AG08395 (cell line): ENCODE data around the gene SUN1.
"Not testable (repeated sequence)": the region's sequence is repeated elsewhere in the genome, so short reads cannot be mapped to it uniquely, and the experiment has no call there.

Experiments used
- DNase-seq: peaks from one replicate; pipeline ENCODE4 v3.0.0; 2012; ENCODE audit warnings: mixed read lengths, low spot score

Gene SUN1

DNA sequence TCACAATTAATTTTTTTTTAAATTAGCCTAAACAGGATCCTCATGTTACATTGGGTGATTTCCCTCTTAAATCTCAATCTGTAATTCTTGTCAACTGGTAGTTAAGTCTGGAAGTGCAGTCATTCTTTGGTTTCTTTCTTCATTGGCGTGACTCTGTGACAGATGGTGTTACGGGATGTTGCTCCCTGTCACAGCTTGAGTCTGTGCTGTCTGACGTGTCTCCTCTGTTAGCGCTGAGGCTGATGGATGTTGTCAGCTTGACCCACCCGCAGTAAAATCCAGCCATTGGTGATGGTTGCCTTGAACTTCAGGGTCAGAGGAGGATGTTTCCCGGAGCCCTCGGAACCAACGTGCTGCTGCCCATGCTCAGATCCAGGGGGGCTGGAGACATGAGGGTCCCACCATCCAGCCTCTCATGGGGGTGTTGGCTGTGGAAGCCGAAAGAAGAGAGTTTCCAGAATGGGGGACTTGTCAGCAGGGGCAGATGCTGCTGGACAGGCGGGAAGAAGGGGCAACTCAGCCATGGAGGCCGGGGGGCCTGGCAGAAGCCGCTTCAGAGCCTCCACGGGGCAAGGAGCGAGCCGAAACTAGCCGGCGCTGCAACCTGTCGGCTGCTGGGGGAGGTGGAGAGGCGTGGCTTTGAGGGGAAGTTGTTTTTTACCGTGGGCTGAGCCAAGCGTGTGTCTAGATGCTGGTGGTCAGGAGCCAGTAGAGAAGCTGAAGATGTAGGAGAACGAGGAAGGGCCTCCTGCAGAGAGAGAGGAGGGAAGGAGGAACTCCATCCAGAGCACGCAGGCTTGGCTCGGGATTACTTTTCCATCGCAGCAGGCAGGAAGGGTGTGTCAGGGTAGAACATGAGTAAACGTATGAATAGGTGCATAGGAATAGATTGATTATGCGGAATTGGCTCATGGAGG lies 3.5 kb downstream of the SUN1 start:
- no peak for DNase-seq

GRCh38 chr7:836429-836828 lies 4.2 kb downstream of the SUN1 start:
- DNase-seq: peak; percentile 49

GRCh38 chr7:837001-837400 lies 4.7 kb downstream of the SUN1 start:
- no peak for DNase-seq

DNA sequence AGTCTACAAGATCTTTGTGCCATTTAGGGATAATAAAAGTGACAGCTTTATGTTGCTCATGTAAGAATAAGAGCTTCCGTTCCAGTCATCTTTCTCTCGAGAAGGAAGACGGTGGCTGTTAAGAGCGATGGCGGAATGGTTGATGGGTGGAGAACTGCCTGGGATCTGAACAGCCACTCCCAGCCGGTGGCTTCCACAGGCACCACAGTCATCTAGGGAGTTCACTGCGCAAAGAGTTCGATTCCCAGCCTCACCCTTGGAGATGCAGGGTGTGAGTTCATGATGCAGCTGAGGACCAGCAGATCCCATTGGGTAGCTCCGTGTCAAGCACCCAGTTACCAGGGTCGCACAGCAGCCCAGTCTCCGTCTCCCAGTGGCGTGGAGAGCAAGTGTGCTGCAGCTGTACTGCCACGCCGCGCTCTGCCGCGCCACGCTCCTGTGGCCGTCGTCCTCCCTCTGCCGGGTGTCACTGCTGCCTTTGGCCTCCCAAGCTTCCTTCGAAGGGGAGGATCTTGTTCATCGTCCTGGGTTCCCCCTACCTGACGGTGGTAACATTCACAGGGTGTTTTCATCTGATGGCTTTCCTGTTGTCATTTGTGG lies 7.8 kb downstream of the SUN1 start:
- DNase-seq: no peak

- DNase-seq: no peak
Measured at GRCh38 chr7:841943-842342, 9.7 kb downstream of the SUN1 start.

DNA sequence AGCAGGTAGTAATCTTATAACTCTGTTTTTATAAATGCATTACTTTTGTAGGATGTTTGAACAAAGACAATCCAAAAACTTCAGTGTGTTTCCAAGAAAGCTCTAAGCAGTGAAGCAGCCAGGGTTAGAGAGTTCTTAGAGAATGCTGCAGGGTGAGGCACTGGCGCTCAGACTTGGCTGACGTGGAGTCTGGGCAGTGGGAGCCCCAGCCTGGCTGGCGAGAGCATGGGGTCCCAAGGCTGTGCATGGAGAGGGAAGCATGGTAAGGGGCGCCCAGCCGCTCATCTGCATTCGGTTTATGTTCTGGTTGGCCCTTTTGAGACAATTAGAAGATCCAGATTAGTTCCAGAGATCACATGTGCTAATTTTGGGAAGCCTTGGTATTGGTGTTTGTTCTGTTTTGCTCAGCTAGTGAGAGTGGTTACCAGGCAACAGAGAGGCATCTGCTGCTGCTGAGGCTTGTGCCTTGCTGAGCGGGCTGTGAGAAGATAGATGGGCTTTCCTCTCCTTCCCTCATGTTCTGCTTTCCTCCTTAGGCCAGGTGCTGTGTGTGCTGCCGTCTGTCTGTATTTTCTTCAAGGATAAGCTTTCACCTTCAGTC lies 10.3 kb downstream of the SUN1 start:
- peak; percentile 25 for DNase-seq

- DNase-seq: no peak
Measured at GRCh38 chr7:843230-843629, 11.0 kb downstream of the SUN1 start.

DNA sequence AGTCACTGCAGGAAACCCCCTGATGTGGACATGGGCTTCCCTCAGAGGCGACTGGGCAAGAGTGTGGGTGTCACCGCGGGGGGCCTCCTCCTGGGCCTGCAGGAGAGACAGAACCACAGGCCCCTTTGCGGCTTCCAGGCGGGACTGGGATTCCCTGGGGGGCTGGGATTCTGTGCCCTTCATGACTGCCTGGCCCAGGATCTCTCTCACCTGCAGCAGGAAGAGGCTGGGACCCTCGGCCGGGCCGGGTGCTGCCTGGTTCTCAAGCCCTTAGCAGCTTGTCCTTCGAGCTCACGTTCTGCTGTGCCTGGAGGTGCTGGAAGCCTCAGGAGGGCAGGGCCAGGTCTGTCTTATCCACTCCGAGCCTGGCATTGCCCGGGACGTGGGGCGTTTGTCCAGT lies 11.8 kb downstream of the SUN1 start:
- DNase-seq: no peak

- no peak for DNase-seq
Measured at GRCh38 chr7:844514-844913, 12.2 kb downstream of the SUN1 start.

GRCh38 chr7:845091-845490 lies 12.8 kb downstream of the SUN1 start:
- no peak for DNase-seq

- no peak for DNase-seq
Measured at GRCh38 chr7:845731-846130, 13.5 kb downstream of the SUN1 start.

GRCh38 chr7:846958-847650 lies 14.8 kb downstream of the SUN1 start:
- DNase-seq: not testable (repeated sequence)

- DNase-seq: not testable (repeated sequence)
Measured at GRCh38 chr7:847728-848127, 15.5 kb downstream of the SUN1 start.

DNA sequence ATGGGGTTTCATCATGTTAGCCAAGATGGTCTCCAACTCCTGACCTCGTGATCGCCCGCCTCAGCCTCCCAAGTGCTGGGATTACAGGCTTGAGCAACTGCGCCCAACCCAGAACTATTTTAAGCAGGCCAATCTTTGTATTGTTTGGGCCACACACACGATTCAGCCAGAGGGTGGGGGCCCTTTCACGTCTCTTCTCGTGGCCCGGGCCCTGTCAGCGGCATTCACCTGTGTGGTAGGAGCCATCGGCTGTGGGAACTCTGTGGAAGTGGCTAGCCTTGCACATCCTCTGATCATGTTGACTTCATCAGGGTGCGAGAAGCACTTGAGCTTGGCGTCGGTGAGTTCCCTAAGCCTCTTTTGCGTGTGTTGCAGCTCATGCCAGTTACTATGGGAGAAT lies 16.9 kb downstream of the SUN1 start:
- DNase-seq: no peak

DNA sequence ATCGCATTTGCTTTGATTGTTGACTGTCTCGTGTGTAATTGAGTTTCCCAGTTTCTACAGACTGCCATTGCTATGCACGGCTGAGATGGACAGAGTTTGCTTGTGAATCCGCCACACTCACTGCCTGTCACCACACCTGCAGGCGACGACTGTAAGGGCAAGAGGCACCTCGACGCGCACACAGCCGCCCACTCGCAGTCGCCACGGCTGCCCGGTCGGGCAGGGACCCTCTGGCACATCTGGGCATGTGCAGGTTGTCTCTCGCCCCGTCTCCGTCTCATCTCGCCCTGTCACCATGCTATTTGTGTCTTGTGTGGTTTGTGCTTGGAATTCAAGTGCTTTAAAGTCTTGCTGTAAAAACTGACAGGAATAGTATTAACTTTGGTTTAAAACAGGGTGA lies 17.5 kb downstream of the SUN1 start:
- no peak for DNase-seq

DNA sequence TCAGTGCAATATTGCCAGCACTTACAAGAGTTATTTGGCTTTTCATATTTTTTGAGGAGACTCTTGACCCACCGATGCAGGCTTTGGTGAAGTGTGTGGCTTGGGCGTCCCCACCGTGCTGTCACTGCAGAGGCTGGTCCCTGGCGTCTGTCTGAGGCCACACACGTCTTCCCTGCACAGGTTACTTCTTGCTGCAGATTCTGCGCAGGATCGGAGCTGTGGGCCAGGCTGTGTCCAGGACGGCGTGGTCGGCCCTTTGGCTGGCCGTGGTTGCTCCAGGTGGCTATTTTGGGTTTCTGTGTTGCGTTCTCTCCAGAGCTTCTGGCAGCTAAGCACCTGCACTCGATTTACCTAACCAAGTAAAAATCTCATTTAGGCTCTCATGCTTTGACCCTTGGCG lies 18.9 kb downstream of the SUN1 start:
- DNase-seq: no peak

DNA sequence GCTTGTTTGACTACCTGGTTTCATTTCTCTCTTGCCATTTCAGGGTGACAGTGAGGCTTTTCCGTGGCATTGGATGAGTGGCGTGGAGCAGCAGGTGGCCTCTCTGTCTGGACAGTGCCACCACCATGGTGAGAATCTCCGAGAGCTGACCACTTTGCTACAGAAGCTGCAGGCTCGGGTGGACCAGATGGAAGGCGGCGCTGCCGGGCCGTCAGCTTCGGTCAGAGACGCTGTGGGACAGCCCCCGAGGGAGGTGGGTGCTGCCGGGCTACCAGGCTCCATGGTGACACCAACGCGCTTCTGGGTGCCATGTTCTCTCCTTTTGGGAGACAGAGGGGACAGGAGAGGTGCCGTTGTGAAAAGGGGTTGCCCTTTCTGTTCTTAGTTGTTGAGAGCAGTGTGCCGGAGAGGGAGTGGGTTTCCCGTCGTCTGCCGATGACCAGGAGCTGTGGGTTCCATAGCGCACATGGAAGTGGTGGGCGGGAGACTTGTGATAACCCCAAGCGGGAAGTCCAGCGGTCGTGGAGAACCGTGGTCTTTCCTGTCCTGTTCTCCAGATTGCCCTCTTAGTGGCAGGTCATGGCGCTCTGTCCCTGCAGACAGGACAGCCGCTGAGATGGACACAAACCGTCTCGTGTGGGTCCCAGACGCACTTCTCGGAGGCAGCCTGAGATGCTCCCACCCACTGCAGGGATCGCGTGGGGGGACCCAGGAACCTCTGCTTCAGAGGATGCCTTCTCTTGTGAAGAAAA lies 21.3 kb downstream of the SUN1 start:
- no peak for DNase-seq

GRCh38 chr7:854118-854775 lies 22.0 kb downstream of the SUN1 start:
- DNase-seq: no peak

- DNase-seq: no peak
Measured at GRCh38 chr7:855686-856369, 23.6 kb downstream of the SUN1 start.

GRCh38 chr7:856444-857095 lies 24.3 kb downstream of the SUN1 start:
- DNase-seq: no peak
